Measurements from ENCODE around the gene AATK. TPM values are rescaled to one million over a fixed set of nuclear protein-coding genes. Genes with fewer than 3 reads are reported as not detected.
A peak's percentile ranks its signal among the peaks of the same experiment; 100 is the strongest.

Gene AATK

Small RNAs within 50 kb of the gene (small RNA-seq; reads per million reads assigned to genes)
- not detected for gene MIR1250
- 2.8 reads per million, percentile 75 among the genes with 10 or more reads in this experiment for gene MIR3065
- not detected for gene MIR657
